ENCODE data around the gene C17orf75.
"Not testable (repeated sequence)": the region's sequence is repeated elsewhere in the genome, so short reads cannot be mapped to it uniquely, and the experiment has no call there.

C17orf75 gene

GRCh38 chr17:32357615-32358014 lies 15.6 kb upstream of the C17orf75 start:
- H3K4me1 ChIP-seq (ENCODE audit: insufficient read depth, poor library complexity, severe bottlenecking) = peaks cover 24% of the 10 kb centered on the region
- H3K4me3 ChIP-seq (ENCODE audit: severe bottlenecking) = no peak overlapping the region
- TF ChIP-seq CTCF (IDR thresholded peaks at IDR 0.05; ENCODE audit: poor library complexity, severe bottlenecking) = no peak
- H3K27ac ChIP-seq (ENCODE audit: poor library complexity, severe bottlenecking) = no peak overlapping the region
- no peak for ATAC-seq (ENCODE audit: low read depth)
- H3K27me3 ChIP-seq (ENCODE audit: insufficient read depth, poor library complexity, severe bottlenecking) = no peaks in the 10 kb centered on the region
- DNase-seq (ENCODE audit: low spot score) = no peak
- peaks cover 95% of the 10 kb centered on the region for H3K36me3 ChIP-seq (ENCODE audit: low read depth)
- no peaks in the 10 kb centered on the region for H3K9me3 ChIP-seq (ENCODE audit: severe bottlenecking)

GRCh38 chr17:32356750-32357149 lies 14.8 kb upstream of the C17orf75 start:
- TF ChIP-seq CTCF (IDR thresholded peaks at IDR 0.05; ENCODE audit: poor library complexity, severe bottlenecking) = no peak
- DNase-seq (ENCODE audit: low spot score) (no peak), ATAC-seq (ENCODE audit: low read depth) (no peak)
- Histone ChIP-seq H3K9me3 (ENCODE audit: severe bottlenecking) (no peaks in the 10 kb centered on the region), H3K27ac (ENCODE audit: poor library complexity, severe bottlenecking) (no peak overlapping the region), H3K36me3 (ENCODE audit: low read depth) (peaks cover 95% of the 10 kb centered on the region), H3K27me3 (ENCODE audit: insufficient read depth, poor library complexity, severe bottlenecking) (no peaks in the 10 kb centered on the region), H3K4me3 (ENCODE audit: severe bottlenecking) (no peak overlapping the region), H3K4me1 (ENCODE audit: insufficient read depth, poor library complexity, severe bottlenecking) (peaks cover 32% of the 10 kb centered on the region)

- ATAC-seq (ENCODE audit: low read depth) = no peak
Observed at GRCh38 chr17:32356378-32356743, 14.4 kb upstream of the C17orf75 start.

GRCh38 chr17:32355649-32356377 lies 13.8 kb upstream of the C17orf75 start:
- ATAC-seq (ENCODE audit: low read depth) = peak; percentile 15; the same call in 1 of the 3 replicates
- peaks cover 95% of the 10 kb centered on the region for H3K36me3 ChIP-seq (ENCODE audit: low read depth)
- H3K4me3 ChIP-seq (ENCODE audit: severe bottlenecking) = no peak overlapping the region
- no peak for TF ChIP-seq CTCF (IDR thresholded peaks at IDR 0.05; ENCODE audit: poor library complexity, severe bottlenecking)
- no peaks in the 10 kb centered on the region for H3K9me3 ChIP-seq (ENCODE audit: severe bottlenecking)
- H3K27me3 ChIP-seq (ENCODE audit: insufficient read depth, poor library complexity, severe bottlenecking) = no peaks in the 10 kb centered on the region
- peaks cover 37% of the 10 kb centered on the region for H3K4me1 ChIP-seq (ENCODE audit: insufficient read depth, poor library complexity, severe bottlenecking)
- no peak overlapping the region for H3K27ac ChIP-seq (ENCODE audit: poor library complexity, severe bottlenecking)
- no peak for DNase-seq (ENCODE audit: low spot score)

More at GRCh38 chr17:32356378-32356743, 14.4 kb upstream of the C17orf75 start:
- no peaks in the 10 kb centered on the region for H3K27me3 ChIP-seq (ENCODE audit: insufficient read depth, poor library complexity, severe bottlenecking)
- H3K4me1 ChIP-seq (ENCODE audit: insufficient read depth, poor library complexity, severe bottlenecking) = peaks cover 36% of the 10 kb centered on the region
- no peaks in the 10 kb centered on the region for H3K9me3 ChIP-seq (ENCODE audit: severe bottlenecking)
- no peak overlapping the region for H3K4me3 ChIP-seq (ENCODE audit: severe bottlenecking)
- no peak for TF ChIP-seq CTCF (IDR thresholded peaks at IDR 0.05; ENCODE audit: poor library complexity, severe bottlenecking)
- H3K36me3 ChIP-seq (ENCODE audit: low read depth) = peaks cover 95% of the 10 kb centered on the region
- no peak overlapping the region for H3K27ac ChIP-seq (ENCODE audit: poor library complexity, severe bottlenecking)
- DNase-seq (ENCODE audit: low spot score) = no peak

GRCh38 chr17:32352734-32353133 lies 10.8 kb upstream of the C17orf75 start:
- ATAC-seq (ENCODE audit: low read depth); H3K27me3 ChIP-seq (ENCODE audit: insufficient read depth, poor library complexity, severe bottlenecking); H3K4me3 ChIP-seq (ENCODE audit: severe bottlenecking); H3K27ac ChIP-seq (ENCODE audit: poor library complexity, severe bottlenecking); DNase-seq (ENCODE audit: low spot score); H3K9me3 ChIP-seq (ENCODE audit: severe bottlenecking): not testable (repeated sequence)
- Histone ChIP-seq H3K36me3 (ENCODE audit: low read depth) (peaks cover 65% of the 10 kb centered on the region), H3K4me1 (ENCODE audit: insufficient read depth, poor library complexity, severe bottlenecking) (peaks cover 40% of the 10 kb centered on the region)

All from RWPE2 (cell line).